Measurements from ENCODE around the gene THOC6.

DNA sequence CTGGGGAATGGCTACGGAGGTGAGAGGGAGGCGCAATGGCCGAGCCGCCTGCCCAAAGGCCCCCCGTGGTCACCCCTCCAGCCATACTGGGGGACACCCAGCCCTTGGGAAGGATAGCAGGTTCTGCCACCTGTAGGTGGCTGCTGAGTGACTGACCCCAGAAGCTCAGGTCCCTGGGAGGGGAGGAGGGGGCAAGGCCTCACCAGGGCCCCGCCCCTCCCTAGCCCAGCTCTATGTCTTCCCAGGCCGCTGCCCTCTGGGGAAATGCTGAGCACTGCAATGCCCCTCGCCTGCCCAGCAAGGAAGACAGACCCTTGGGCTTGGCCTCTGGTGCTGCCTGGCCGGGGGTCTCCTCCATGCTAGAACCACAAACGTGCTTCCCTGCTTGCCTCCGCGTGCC is 22.5 kb upstream of the THOC6 start:
- TF ChIP-seq, protein P1, sequence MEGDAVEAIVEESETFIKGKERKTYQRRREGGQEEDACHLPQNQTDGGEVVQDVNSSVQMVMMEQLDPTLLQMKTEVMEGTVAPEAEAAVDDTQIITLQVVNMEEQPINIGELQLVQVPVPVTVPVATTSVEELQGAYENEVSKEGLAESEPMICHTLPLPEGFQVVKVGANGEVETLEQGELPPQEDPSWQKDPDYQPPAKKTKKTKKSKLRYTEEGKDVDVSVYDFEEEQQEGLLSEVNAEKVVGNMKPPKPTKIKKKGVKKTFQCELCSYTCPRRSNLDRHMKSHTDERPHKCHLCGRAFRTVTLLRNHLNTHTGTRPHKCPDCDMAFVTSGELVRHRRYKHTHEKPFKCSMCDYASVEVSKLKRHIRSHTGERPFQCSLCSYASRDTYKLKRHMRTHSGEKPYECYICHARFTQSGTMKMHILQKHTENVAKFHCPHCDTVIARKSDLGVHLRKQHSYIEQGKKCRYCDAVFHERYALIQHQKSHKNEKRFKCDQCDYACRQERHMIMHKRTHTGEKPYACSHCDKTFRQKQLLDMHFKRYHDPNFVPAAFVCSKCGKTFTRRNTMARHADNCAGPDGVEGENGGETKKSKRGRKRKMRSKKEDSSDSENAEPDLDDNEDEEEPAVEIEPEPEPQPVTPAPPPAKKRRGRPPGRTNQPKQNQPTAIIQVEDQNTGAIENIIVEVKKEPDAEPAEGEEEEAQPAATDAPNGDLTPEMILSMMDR (IDR thresholded peaks at IDR 0.05), result no peak
- TF ChIP-seq TCF7L2 (IDR thresholded peaks at IDR 0.05; ENCODE audit: low read depth, low read length), result no peak
- no peak for TF ChIP-seq POLR2AphosphoS5 (IDR thresholded peaks at IDR 0.05; ENCODE audit: low read depth, low read length)
- TF ChIP-seq, protein P2, sequence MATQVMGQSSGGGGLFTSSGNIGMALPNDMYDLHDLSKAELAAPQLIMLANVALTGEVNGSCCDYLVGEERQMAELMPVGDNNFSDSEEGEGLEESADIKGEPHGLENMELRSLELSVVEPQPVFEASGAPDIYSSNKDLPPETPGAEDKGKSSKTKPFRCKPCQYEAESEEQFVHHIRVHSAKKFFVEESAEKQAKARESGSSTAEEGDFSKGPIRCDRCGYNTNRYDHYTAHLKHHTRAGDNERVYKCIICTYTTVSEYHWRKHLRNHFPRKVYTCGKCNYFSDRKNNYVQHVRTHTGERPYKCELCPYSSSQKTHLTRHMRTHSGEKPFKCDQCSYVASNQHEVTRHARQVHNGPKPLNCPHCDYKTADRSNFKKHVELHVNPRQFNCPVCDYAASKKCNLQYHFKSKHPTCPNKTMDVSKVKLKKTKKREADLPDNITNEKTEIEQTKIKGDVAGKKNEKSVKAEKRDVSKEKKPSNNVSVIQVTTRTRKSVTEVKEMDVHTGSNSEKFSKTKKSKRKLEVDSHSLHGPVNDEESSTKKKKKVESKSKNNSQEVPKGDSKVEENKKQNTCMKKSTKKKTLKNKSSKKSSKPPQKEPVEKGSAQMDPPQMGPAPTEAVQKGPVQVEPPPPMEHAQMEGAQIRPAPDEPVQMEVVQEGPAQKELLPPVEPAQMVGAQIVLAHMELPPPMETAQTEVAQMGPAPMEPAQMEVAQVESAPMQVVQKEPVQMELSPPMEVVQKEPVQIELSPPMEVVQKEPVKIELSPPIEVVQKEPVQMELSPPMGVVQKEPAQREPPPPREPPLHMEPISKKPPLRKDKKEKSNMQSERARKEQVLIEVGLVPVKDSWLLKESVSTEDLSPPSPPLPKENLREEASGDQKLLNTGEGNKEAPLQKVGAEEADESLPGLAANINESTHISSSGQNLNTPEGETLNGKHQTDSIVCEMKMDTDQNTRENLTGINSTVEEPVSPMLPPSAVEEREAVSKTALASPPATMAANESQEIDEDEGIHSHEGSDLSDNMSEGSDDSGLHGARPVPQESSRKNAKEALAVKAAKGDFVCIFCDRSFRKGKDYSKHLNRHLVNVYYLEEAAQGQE (IDR thresholded peaks at IDR 0.05; ENCODE audit: insufficient read depth in 1 of 2, low read depth in 2 of 2, low read length in 1 of 2), result no peak
- TF ChIP-seq SIN3A (IDR thresholded peaks at IDR 0.05; ENCODE audit: borderline replicate concordance, insufficient read depth, low read depth, low read length), result no peak
